Adrenal gland (tissue), 5 donors: ENCODE results near the gene COA1.

Experiments
- POLR2A ChIP-seq, 2 donors: fragments of 450-650 bp; IDR thresholded peaks; one replicate each; pipeline ENCODE4 v1.6.1; 2017; ENCODE audit warnings: antibody characterized with exemption in 2 of 2, mild to moderate bottlenecking in 2 of 2, moderate library complexity in 1 of 2
- TF ChIP-seq, protein P1 (sequence below), 6 experiments: fragments of 450-650 bp in 4 of 6; fragments of 200-600 bp in 2 of 6; sonication (generic) in 1 of 6; IDR thresholded peaks; 1 replicate in 5 of 6; 2 replicates in 1 of 6; pipeline versions ENCODE4 v1.5.1 to v1.8.0; 2016 to 2021; ENCODE audit warnings: antibody characterized with exemption in 6 of 6, mild to moderate bottlenecking in 2 of 6, moderate library complexity in 1 of 6
- donor health status: DM: no; HTN: no; CAD: no.

DNA sequence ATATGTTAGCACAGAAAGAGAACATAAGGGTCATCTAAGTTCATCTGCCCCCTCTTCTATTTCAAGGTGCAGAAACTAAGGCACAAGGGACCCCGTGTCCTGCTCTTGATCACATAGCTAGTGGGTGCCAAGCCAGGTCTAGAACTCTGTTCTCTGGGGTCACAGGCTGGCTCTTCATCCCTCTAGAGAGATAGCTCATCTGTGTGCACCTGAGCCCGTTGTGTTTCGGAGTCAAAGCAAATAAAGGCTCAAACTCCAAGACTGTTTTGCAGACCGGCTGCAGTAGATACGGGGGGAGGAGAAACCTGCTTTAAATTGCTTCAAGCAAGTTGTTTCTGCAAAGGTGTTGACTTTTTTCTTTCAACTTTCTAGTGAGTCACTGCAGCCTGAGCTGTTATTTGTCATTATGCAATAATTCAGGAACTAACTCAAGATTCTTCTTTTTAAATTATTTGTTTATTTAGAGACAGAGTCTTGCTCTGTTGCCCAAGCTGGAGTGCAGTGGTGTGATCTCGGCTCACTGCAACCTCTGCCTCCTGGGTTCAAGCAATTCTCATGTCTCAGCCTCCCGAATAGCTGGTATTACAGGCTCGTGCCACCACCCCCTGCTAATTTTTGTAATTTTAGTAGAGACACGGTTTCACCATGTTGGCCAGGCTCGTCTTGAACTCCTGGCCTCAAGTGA is 35.6 kb upstream of the COA1 start:
- TF ChIP-seq, protein P1, sequence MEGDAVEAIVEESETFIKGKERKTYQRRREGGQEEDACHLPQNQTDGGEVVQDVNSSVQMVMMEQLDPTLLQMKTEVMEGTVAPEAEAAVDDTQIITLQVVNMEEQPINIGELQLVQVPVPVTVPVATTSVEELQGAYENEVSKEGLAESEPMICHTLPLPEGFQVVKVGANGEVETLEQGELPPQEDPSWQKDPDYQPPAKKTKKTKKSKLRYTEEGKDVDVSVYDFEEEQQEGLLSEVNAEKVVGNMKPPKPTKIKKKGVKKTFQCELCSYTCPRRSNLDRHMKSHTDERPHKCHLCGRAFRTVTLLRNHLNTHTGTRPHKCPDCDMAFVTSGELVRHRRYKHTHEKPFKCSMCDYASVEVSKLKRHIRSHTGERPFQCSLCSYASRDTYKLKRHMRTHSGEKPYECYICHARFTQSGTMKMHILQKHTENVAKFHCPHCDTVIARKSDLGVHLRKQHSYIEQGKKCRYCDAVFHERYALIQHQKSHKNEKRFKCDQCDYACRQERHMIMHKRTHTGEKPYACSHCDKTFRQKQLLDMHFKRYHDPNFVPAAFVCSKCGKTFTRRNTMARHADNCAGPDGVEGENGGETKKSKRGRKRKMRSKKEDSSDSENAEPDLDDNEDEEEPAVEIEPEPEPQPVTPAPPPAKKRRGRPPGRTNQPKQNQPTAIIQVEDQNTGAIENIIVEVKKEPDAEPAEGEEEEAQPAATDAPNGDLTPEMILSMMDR (IDR thresholded peaks at IDR 0.05) = no peak
- no peak for TF ChIP-seq POLR2A (IDR thresholded peaks at IDR 0.05)
